Measurements from ENCODE around the gene SEC61A2. TPM values are rescaled to one million over a fixed set of nuclear protein-coding genes. Genes with fewer than 3 reads are reported as not detected.

Gene SEC61A2
- total and polyA plus RNA-seq, 10 of the 15 experiments (the other 5 are each of a cell fraction or from before 2014, with no cell fraction given) = 3.0 to 36.2 (median 8.6) TPM

- Histone ChIP-seq H3K4me2 (ENCODE audit: control insufficient read depth, insufficient read depth) (no peak overlapping the region), H4K20me1 (ENCODE audit: control insufficient read depth, insufficient read depth) (no peaks in the 10 kb centered on the region), H3K9ac (ENCODE audit: control insufficient read depth, insufficient read depth, low read length) (no peak overlapping the region), H3K4me3 (no peak overlapping the region), H3K36me3 (ENCODE audit: control insufficient read depth in 2 of 2, insufficient read depth in 2 of 2, low read length in 1 of 2) (peaks cover 2 to 24% of the 10 kb centered on the region in 2 experiments; a peak in 3 of 4 replicates), H3K79me2 (ENCODE audit: control insufficient read depth, insufficient read depth, low read length) (no peaks in the 10 kb centered on the region), H3K27ac (ENCODE audit: control insufficient read depth, insufficient read depth) (no peak overlapping the region), H3K9me3 (replicated peaks; ENCODE audit: control insufficient read depth, insufficient read depth, low read length) (no peaks in the 10 kb centered on the region), H3K4me1 (ENCODE audit: control insufficient read depth, insufficient read depth, low read length) (no peaks in the 10 kb centered on the region), H3K27me3 (replicated peaks in 1 of 2; ENCODE audit: control insufficient read depth in 2 of 2, insufficient read depth in 2 of 2, low read length in 1 of 2) (no peaks in the 10 kb centered on the region), H2AFZ (ENCODE audit: control insufficient read depth, low read depth, low read length) (no peak overlapping the region)
- no peak for FAIRE-seq
- no TSS peak for BruUV-seq (replicated peaks)
- CTCF ChIA-PET = no interaction called here
- intact Hi-C loops (cut with micrococcal nuclease; ENCODE audit: unreplicated experiment) = no loop called here
- in situ Hi-C loops (cut with MboI) = no loop called here
- no peak for DNase-seq (ENCODE audit: low read depth, low spot score)
- no peak for ATAC-seq
- no peak for TF ChIP-seq CBX5 (IDR thresholded peaks at IDR 0.05; ENCODE audit: low read depth)
- no peak for TF ChIP-seq PAX5 (IDR thresholded peaks at IDR 0.05; ENCODE audit: borderline replicate concordance, low read depth, low read length)
- SMC1A ChIA-PET (ENCODE audit: uncharacterized antibody, unreplicated experiment) = interaction anchor here (0.6 kb wide), 1 partner anchor 620 kb away, joined by 3 read pairs; no protein-coding TSS in a partner anchor
- RAD21 ChIA-PET (ENCODE audit: unreplicated experiment) = no interaction called here
- 93% methylated on average over 14 of the region's 14 CpGs for WGBS (ENCODE audit: insufficient coverage, insufficient replicate concordance, low lambda C conversion rate, missing lambda C conversion rate)
- POLR2A ChIA-PET = interaction anchor here (0.8 kb wide), 1 partner anchor 10 kb away, joined by 3 read pairs; no protein-coding TSS in a partner anchor
Observed at GRCh38 chr10:12088919-12089318, 40.6 kb upstream of the SEC61A2 start.

- no peak overlapping the region for H3K27ac ChIP-seq (ENCODE audit: control insufficient read depth, insufficient read depth)
- intact Hi-C loops (cut with micrococcal nuclease; ENCODE audit: unreplicated experiment) = no loop called here
- TF ChIP-seq MYC (IDR thresholded peaks at IDR 0.05; ENCODE audit: insufficient read depth, insufficient read length, insufficient replicate concordance, low read length, severe bottlenecking) (no peak), E4F1 (IDR thresholded peaks at IDR 0.05; ENCODE audit: borderline replicate concordance, partially characterized antibody) (no peak), GATAD2B (conservative IDR thresholded peaks at IDR 0.05; ENCODE audit: low read depth) (no peak), PKNOX1 (IDR thresholded peaks at IDR 0.05) (no peak), DPF2 (IDR thresholded peaks at IDR 0.05) (no peak), NFYA (IDR thresholded peaks at IDR 0.05; ENCODE audit: borderline replicate concordance, low read depth, low read length) (no peak), SMARCA5 (IDR thresholded peaks at IDR 0.05) (no peak), RB1 (IDR thresholded peaks at IDR 0.05; ENCODE audit: borderline replicate concordance) (no peak), RFX5 (IDR thresholded peaks at IDR 0.05; ENCODE audit: low read depth, low read length) (no peak), EZH2 (IDR thresholded peaks at IDR 0.05; ENCODE audit: borderline replicate concordance, control insufficient read depth, low read depth, low read length) (no peak), ASH2L (IDR thresholded peaks at IDR 0.05; ENCODE audit: borderline replicate concordance, low read depth) (no peak)
Observed at GRCh38 chr10:12091421-12091820, 38.1 kb upstream of the SEC61A2 start.

More at GRCh38 chr10:12091421-12091820, 38.1 kb upstream of the SEC61A2 start:
- H3K79me2 ChIP-seq (ENCODE audit: control insufficient read depth, insufficient read depth, low read length) = no peaks in the 10 kb centered on the region
- DNase-seq (ENCODE audit: low read depth, low spot score) (no peak), ATAC-seq (no peak), FAIRE-seq (no peak)
- SMC1A ChIA-PET (ENCODE audit: uncharacterized antibody, unreplicated experiment) = no interaction called here
- H3K4me1 ChIP-seq (ENCODE audit: control insufficient read depth, insufficient read depth, low read length) = no peaks in the 10 kb centered on the region
- no peak overlapping the region for H3K9ac ChIP-seq (ENCODE audit: control insufficient read depth, insufficient read depth, low read length)
- no peak overlapping the region for H2AFZ ChIP-seq (ENCODE audit: control insufficient read depth, low read depth, low read length)
- RAD21 ChIA-PET (ENCODE audit: unreplicated experiment) = no interaction called here
- CTCF ChIA-PET = no interaction called here
- 97% methylated on average over 4 of the region's 4 CpGs for WGBS (ENCODE audit: insufficient coverage, insufficient replicate concordance, low lambda C conversion rate, missing lambda C conversion rate)
- H3K4me3 ChIP-seq = no peak overlapping the region
- H3K9me3 ChIP-seq (replicated peaks; ENCODE audit: control insufficient read depth, insufficient read depth, low read length) = no peaks in the 10 kb centered on the region
- H3K4me2 ChIP-seq (ENCODE audit: control insufficient read depth, insufficient read depth) = no peak overlapping the region
- H3K27me3 ChIP-seq (replicated peaks in 1 of 2; ENCODE audit: control insufficient read depth in 2 of 2, insufficient read depth in 2 of 2, low read length in 1 of 2) = no peaks in the 10 kb centered on the region
- POLR2A ChIA-PET = no interaction called here
- peaks cover 2 to 28% of the 10 kb centered on the region in 2 experiments; a peak in 2 of 4 replicates for H3K36me3 ChIP-seq (ENCODE audit: control insufficient read depth in 2 of 2, insufficient read depth in 2 of 2, low read length in 1 of 2)
- in situ Hi-C loops (cut with MboI) = no loop called here
- H4K20me1 ChIP-seq (ENCODE audit: control insufficient read depth, insufficient read depth) = no peaks in the 10 kb centered on the region
- no TSS peak for BruUV-seq (replicated peaks)
